ENCODE measurements around the gene DALRD3.

DALRD3 gene

GRCh38 chr3:49005998-49006397 lies 12.4 kb downstream of the DALRD3 start:
- no peak for DNase-seq (ENCODE audit: low read depth in 2 of 2)

DNA sequence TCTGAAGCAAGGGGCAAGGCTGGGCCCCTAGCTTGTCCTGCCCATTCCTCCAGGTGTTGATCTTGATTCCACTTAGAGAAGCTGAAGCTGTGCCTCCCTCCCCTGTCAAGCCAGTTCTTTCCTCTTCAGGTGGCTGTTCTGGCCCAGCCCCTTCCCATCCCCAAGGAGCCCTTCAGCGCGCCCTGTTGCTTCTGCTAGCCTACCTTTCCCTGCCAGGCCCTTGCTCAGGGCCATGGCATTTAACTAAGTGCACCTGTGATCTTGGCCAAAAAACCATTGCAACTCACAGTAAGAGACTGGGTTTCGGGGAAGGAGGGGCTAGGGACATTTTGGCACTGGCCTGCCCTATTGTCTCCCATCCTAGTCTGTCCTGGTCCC lies 13.1 kb downstream of the DALRD3 start:
- DNase-seq (ENCODE audit: low read depth in 2 of 2) = no peak

DNA sequence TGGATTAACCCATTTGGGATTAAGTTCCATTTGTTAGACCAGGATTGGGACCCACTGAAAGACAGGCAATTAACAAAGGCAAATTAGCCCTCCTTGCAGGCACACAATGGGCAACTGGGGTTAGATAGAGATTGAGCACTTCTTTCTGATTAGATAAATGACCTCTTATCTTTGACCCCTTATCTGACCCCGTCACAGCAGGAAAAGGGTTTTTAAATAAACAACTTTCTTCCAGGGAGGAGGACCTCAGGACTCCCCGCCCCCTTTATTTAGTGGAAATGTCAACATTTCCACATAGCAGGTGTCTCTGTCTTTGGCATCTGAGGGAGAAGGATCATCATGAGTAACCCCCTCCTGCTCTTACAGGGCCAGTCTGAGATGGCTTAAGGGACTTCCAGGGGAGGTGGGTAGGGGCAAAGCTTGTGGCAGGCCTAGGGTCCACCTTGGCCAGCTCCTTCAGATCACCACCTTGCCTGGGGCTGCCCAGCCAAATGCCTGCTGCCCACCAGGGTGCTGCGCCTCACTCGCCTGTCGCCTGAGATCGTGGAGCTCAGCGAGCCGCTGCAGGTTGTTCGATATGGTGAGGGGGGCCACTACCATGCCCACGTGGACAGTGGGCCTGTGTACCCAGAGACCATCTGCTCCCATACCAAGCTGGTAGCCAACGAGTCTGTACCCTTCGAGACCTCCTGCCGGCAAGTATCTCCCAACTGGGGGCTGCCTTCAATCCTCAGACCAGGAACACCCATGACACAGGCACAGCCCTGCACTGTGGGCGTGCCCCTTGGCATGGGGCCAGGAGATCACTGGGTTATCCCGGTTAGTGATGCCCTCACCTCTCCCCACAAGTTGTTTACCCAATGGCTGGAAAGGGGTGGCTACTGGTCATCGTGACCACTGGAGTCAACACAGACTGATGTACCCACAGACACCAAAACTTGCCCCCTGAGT lies 13.8 kb downstream of the DALRD3 start:
- DNase-seq (ENCODE audit: low read depth in 2 of 2) = no peak

DNA sequence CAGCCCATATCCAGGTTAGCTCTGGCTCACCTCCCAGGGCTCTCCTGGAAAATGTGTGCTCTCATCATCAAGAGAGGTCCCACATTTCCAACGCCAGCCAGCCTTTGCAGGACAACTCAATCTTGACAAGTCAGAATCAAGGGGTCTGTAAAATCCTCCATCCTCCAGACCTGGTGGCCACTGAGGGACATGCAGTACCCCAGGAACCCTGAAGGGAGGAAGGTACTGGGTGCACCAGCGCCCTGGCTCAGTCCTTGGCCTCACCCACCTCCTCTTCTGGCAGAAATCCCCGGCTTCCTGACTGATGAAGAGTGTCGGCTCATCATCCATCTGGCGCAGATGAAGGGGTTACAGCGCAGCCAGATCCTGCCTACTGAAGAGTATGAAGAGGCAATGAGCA lies 17.2 kb downstream of the DALRD3 start:
- no peak for DNase-seq (ENCODE audit: low read depth in 2 of 2)

GRCh38 chr3:48999085-48999858 lies 19.1 kb downstream of the DALRD3 start:
- no peak for DNase-seq (ENCODE audit: low read depth in 2 of 2)

DNA sequence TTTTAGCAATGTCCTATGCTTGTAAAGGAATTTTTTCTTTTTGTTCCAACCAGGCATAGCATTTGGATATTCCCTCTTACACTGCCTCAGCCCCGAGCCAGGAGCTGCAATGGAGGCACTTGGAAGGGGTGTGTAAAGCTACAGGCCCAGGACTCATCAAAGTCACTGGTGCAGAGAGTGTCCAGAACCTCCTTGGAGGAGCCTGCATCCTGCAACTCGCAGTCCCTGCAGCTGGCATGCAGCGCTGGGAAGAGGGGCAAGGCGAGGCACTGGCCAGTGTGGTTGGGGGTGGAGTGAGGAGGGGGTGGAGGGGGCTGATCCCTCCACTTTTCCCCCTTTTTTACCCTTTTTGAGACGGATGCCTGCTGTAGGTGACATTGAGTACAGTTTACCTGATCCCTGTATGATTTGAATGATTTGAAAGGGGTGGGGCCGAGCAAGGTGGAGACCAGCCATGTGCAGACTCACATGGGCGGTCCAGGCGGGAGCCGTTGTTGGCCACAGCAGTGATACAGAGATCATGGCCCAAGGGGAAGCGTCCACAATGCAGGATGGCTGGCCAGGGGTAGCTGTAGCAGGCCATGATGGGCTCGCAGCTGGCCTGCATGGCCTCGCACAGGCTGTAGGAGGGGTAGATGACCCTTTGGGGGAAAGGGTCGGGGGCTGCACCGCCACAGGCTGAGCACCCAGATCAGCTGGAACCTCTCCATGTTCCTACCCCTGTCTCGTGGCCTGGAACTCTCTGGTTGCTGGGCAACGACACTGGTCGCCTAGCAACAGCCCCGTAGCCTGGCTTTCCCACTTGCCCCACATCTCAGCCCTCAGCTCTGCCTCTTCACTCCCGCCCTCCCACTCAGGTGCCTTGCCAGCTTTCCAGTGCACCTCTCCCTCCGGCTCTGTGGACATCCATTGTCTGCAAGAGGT lies 20.4 kb downstream of the DALRD3 start:
- no peak for DNase-seq (ENCODE audit: low read depth in 2 of 2)

DNA sequence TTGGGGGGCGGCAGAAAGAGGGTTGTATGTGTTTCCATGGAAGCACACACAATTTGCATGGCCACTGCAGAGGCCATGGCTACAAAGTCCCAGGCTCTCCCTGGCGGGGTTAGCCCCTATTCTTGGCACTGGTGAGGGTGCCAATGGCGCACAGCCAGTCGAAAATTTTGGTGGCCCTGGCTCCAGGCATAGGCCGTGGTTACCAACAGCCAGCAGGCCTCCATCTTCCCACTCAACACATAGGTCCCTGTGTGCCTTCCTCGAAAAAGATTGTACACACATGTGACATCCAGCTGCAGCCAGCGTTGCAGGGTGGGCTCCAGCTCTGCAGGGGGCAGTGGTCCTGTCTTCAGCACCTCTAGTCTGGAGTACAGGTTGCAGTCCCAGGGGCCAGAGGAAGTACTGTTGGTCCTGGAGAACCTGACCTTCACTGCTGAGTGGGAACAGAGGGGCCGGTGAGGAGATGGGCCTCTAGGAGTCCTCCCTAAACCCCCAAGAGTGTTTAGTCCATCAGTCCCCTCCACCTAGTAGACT lies 21.2 kb downstream of the DALRD3 start:
- DNase-seq (ENCODE audit: low read depth in 2 of 2) = no peak

GRCh38 chr3:48996640-48997039 lies 21.7 kb downstream of the DALRD3 start:
- DNase-seq (ENCODE audit: low read depth in 2 of 2) = no peak

GRCh38 chr3:48993834-48994233 lies 24.5 kb downstream of the DALRD3 start:
- no peak for DNase-seq (ENCODE audit: low read depth in 2 of 2)

DNA sequence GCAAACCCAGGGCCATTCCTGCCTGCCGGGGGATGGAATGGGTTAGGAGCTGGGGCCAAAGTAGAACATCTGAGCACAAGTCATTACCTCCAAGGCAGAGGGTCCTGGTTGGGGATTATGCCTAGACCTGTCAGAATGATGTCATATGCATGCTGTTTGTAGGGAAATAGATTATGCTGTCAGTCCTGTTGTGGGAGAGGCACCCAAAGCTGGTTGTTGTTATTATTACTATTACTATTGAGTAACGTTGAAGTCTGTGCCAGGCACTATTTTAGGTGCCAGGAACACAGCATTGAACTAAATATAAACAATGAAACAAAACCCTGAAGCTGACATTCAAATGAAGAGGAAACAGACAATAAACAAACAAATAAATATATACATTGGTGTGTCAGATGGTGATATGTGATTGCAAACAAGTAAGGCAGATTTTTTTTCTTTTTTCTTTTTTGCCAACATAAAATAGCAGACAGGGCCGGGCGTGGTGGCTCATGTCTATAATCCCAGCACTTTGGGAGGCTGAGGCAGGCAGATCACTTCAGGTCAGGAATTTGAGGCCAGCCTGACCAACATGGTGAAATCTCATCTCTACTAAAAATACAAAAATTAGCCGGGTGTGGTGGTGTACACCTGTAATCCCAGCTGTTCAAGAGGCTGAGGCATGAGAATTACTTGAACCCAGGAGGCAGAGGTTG lies 26.4 kb downstream of the DALRD3 start:
- DNase-seq (ENCODE audit: low read depth in 2 of 2) = no peak

DNA sequence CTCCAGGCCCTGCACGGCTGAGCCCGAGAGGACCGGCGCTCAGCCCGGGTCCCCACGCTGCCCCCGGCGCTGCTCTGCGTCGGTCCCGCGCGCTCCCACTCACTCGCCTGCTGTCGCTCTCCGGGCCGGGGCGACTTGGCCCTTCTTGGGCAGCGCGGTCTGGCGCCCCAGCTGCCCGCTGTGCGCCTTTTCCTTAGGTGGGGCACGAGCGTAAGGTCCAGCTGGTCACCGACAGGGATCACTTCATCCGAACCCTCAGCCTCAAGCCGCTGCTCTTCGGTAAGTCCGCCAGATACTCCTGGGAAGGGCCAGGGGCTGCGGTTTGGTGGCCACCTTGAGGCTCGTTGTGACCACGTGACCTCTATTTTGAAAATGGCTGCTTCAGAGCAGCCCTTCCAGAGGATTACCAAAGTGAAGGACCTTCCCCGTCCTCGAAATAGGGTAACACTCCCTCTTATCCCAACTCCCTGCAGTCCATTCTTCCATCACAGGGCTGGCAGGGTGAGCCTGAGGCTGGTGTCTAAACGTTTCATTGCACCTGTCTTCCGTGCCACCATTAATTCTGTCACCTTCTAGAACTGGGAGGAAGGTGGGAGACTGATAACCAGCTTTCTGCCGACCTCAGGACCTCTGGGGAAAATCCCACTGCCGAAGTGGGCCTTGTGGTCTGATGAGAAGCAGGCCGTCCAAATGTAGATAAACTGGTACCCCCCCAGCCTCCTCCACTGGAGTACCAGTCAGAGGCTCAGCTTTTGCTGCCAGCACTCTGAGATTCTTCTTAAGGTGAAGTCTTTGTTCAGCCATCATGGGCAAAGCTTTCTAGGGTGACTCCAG lies 27.5 kb downstream of the DALRD3 start:
- DNase-seq (ENCODE audit: low read depth in 2 of 2) = no peak

- peak; percentile 74 to 75 for DNase-seq (ENCODE audit: low read depth in 2 of 2)
Observed at GRCh38 chr3:48989796-48990635, 28.4 kb downstream of the DALRD3 start, which contains the start of gene P4HTM. P4HTM (plus strand) TSS chr3:48990241; CDS start chr3:48990257, 16 bp downstream.

DNA sequence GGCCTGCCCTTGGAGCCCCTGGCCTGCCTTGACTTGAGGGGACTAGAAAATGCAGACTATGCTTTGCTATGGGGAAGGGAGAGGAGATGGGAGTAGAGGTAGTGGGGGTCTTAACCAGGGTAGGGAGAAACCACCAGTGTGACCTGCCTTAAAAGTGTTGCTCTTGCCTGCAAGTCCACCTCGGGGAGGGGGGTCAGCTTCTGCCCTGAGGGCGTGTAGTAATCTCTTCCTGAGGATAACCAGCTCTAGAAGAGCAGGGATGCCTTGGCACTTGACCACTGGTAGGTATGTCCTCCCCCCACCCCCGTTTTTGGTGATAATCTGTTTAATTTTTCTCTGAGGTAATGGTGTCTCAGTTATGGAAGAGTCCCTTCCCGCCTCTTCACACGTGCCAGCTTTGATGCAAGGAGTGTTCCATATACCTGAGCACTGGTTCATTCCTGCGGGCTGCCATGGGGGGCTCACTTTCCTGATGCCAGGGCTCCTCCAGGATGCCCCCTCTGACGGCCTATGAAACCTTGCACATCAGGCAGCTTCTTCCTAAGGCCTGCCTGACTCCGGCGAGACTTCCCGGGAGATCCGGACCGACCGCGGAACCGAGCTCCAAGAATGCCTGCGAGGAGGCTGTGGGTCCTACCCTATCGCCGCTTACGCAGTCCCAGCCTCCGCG lies 29.1 kb downstream of the DALRD3 start:
- no peak for DNase-seq (ENCODE audit: low read depth in 2 of 2)

DNA sequence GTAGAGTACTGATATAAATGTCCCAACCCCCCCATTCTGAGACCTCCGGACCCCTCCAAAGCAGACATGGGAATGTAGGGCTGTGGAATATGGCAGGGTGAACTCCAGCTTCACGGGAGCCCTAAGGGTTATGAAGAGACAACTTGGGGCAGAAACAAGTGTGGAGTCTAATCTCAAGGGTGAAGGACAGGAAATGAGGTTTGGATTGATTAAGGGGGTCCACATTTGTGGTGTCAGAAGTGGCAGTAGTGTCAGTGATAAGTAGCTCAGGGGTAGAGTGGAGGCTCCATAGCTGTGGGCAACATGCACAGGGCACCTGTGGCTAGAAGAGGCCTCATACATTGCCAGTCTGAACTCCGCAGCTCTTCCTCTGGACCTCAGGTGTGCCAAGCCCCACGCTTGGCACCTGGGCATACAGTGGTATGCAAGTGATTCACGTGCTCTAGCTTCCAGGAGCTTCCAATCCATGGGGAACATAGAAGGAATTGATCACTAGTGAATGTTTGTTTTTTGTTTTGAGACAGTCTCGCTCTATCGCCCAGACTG lies 32.5 kb downstream of the DALRD3 start:
- no peak for DNase-seq (ENCODE audit: low read depth in 2 of 2)

DNA sequence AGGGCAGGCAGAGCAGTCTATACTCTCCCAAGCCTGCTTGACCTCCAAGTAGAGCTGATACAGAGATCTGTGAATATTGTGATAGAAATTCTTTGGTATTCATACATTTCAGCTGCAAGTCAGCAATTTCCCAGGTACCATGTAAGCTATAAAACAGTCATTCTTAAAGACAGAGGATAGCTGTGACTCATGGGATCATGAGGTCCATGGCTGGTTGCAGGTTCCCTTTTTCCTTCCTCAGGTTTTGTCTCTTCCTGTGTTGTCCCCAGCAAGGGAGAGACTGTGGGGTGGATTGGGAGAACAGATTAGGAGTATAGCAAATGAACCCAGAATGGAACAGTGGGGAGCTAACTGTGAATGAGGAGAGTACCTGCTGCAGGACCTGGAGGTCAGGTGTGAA lies 33.7 kb downstream of the DALRD3 start:
- DNase-seq (ENCODE audit: low read depth in 2 of 2) = no peak

GRCh38 chr3:48983096-48983495 lies 35.3 kb downstream of the DALRD3 start:
- no peak for DNase-seq (ENCODE audit: low read depth in 2 of 2)

- DNase-seq (ENCODE audit: low read depth in 2 of 2) = no peak
Observed at GRCh38 chr3:48982686-48983085, 35.7 kb downstream of the DALRD3 start.

- no peak for DNase-seq (ENCODE audit: low read depth in 2 of 2)
Observed at GRCh38 chr3:48982016-48982415, 36.4 kb downstream of the DALRD3 start.
